HT-29 (cell line): ENCODE results near the gene BNIP3. TPM values are rescaled to one million over a fixed set of nuclear protein-coding genes. Genes with fewer than 3 reads are reported as not detected.

Experiments
- DNase-seq: peaks from one replicate; pipeline ENCODE4 v3.0.0-alpha.2; 2015; ENCODE audit warnings: low spot score
- total RNA-seq: library from RNA; depleted of rRNA; stranded (reverse); fragments of >200 nt; shearing (Covaris generic); gene quantifications from 2 replicates; pipeline ENCODE4 v1.2.3, GENCODE V29; 2014

Gene BNIP3
- total RNA-seq, 1 experiment from 2014 or later, result not detected

- DNase-seq, result no peak
Observed at GRCh38 chr10:131978366-131978765, 3.4 kb downstream of the BNIP3 start.

- DNase-seq, result no peak
Observed at GRCh38 chr10:131977323-131978096, 4.2 kb downstream of the BNIP3 start.

DNA sequence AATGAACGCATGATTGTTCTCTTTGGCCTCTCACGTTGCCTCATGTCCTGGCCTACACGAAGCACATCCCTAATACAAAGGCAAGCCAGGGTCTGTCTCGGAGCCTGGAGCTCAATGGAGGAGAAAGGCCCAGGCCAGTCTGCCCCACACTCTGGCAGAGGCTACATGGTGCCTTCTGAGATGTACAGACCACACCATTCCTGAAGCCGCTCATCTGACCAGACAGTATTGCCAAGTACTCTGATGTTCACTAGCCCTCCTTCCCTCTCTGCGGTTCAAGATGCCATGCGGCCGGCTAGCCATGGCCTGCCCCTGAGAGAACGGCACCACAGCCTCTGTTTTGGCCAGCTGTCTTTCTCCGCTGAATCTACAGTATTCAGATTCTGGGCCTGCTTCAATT, 5.9 kb downstream of the BNIP3 start:
- DNase-seq, result no peak

DNA sequence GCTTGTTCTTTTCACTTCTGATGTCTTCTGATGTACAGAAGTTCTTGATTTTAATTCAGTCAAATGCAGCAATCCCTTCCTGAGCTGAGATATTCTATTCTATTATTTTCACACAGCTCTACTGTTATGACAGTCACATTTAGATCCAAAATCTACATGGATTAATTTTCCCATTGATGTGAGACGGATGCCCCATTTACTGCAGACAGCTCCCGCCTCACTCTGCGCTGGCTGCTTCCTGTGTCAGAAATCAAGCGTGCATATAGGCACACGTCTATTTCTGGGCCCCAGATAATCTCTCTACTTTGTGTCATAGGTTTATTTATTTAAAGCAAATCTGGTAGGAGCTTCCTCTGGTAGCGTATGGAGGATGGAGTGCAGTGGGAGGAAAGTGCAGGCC, 6.7 kb downstream of the BNIP3 start:
- DNase-seq, result no peak

DNA sequence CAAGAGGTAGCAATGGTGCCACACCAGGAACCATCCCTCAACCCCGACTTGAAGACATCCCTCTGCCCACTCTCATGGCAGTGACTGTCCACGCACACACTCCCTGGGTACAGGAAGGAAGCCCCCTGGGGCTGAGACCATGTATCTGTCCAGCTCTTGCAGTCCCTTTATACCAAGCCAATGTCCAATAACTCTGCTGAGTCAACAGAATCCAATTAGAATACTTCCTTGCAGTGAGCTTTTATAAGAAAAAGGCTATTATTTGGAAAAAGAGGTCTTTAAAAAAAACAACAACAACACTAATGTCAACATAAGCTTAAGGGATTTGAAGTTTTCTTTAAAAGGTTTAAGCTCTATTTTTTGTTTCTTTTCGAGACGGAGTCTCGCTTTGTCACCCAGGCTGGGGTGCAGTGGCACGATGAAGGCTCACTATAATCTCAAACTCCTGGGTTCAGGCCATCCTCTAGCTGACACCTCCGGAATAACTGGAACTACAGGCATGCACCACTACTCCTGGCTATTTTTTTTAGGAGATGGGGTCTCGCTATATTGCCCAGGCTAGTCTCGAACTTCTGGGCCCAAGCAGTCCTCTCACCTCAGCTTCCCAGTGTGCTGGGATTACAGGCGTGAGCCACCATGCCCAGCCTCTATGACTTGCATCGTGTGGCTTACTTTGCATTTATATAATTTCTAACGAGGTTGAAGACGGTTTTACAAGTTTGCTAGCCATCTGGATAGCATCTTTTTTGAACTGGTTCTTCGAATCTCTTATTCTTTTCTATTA, 7.5 kb downstream of the BNIP3 start:
- no peak for DNase-seq

DNA sequence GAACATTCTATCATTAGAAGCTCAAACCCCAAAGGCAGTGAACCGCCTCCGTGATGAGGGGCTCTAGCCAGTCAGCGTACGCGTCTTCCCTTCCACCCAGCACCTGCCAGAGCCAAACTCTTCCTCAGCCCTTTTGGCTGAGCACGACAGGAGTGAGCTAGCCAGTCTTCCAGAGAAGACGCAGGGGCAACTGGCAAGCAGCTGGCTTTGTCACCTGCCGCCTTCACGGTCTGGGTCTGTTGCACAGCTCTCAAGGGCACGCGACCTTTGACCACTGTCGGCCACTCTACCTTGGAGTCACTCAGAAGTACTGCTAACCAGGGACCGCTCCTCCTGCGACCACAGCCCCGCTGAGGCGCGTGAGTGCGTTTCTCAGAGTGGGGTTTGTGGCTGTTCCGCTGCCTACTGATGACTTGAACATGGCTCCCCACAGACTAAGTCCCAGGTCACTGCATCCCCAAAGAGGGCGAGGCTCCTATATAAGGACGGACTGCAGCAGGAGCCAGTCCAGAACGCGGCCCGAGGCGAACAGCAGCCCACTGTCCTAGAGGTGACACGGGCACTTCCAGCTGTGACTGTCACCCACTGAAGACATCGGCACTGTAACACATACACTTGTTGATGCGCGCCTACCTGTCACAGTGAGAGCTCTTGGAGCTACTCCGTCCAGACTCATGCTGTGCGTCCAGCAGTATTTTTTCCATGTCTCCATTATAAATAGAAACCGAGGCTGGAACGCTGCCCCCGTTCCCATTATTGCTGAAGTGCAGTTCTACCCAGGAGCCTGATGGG, 8.4 kb downstream of the BNIP3 start:
- DNase-seq, result no peak

DNA sequence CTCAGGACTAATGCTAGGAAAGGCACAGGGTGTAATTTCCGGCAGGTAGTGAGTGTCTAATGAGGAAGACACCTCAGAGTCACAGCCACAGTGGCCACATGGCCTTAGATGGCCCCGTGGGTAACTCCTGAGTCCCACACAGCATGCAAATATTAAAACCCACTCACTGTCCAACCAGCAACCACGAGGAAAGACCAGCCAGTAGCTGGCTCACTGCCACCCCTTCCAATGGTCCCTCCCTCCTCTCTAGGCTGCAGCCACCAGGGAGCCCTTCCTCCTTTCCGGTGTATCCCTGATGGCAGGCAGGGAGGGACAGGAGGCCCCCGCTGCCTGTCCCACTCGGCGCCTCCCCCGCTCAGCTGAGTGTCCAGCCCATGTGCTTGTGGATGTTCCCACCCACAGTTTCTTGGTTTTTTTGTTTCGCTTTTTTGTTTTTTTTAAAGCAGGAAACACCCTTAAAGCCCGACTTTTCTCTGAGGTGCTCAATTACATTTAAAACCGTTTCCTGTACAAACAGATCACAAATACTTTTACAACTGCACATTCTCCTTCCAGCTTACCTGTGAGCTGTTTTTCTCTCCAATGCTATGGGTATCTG, 9.2 kb downstream of the BNIP3 start:
- DNase-seq, result peak; percentile 63

DNA sequence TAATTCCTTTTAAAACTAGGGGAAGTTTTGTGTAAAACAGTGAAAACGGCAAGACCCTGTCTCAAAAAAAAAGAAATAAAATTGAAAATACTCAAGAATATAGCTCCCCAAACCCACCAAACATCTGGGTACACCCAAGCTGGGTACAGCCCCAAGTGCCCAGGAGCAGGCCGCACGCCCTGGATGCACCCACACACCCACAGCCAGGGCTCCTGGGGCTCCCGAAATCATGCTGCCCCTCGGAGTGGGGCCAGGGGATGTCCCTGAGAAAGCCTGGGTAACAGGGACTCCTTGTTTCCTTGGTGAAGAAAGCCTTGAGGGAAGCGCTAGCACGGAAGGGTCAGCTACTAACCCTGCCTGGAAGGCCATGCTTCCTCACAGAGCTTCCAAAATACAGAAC, 10.1 kb downstream of the BNIP3 start:
- no peak for DNase-seq

DNA sequence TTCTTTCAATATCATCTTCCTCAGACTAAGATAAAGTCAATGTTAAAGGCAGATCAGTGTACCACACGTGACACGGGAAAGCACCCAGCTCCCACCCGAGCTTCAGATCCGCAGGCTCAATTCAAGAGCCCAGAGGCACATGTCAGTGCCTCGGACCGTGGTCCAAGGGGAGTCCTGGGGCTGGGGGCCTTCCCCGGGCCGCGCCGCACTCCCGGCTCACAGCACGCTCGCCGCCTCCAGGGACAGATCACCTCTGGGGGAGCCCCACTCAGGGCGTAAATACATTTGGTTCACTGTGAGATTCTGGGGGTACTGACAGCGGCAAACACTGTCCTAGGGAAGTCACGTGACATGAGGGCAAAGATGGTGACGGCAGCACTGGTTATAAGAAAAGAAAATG, 10.8 kb downstream of the BNIP3 start:
- DNase-seq, result no peak

DNA sequence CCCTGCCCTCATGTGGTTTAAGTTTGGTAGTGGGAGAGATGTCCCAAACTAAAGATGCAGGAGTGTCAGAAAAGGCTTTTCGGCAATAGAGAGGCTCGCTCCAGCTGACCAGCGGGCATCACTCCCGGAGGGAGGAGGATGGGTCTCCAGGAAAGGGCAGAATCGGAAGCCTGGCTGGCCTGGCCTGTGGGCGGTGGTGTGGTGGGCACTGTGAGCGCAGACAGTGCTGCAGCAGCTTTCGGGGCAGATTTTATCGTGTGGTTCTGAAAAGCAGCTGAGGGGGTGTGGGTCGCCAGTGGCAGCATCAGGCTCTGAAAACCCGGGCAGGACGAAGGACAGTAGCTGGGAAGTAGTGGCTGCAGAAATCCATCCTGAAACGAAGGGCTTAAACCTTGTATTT, 12.8 kb downstream of the BNIP3 start:
- DNase-seq, result no peak

- no peak for DNase-seq
Observed at GRCh38 chr10:131964298-131964697, 17.4 kb downstream of the BNIP3 start.

DNA sequence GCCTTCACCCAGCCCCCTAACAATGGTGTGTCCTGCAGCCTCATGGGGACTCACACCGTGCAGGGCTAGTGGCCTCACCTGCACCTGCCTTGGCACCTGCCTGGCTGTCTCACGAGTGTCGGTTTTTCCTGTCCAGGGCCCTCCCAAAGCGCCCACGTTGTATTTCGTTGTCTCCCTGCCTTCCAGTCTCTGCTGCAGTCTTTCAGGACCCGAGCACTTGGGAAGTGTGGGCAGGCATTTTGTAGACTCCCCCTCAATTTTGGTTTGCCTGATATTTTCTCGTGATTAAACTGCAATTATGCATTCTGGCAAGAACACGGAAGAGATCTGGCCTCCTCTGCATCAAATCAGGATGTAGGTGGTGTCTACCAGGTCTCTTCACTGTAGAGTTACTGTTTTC, 17.9 kb downstream of the BNIP3 start:
- no peak for DNase-seq

GRCh38 chr10:131963350-131963749, 18.4 kb downstream of the BNIP3 start:
- DNase-seq, result no peak

GRCh38 chr10:131961777-131962662, 19.7 kb downstream of the BNIP3 start:
- DNase-seq, result no peak

DNA sequence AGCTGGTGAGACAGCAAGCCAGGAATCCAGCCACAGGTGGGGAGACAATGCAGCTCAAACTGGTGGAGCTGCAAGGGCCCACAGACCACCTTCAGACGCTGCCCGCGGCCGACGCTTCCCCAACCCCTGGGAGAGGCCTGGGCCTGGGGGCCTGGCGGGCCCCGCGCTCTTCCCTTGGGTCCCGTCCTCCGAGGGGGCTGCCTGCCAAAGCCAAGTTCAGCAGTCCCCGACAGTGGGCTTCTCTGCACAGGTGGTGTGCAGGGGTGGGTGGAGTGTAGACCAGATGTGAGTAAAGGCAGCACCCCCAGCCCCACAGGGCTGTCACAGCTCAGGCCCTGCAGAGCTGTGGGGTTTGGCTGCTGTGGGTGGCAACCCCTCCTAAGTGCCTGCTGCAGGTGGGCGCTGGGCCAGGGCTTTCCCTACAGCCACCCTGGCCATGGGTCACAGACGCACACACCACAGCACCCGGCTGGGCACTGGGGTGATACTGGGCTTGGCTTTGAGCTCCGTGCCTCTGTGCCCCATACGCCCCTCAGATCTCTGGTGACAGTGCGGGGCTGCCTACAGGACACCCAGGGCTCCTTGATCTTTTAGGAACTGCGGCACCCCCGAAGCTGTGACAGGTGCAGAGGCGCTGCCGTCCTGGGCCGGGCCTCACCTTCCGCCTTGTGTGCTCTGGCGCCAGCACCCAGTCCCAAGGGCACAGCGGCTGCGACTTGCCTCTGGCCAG, 20.5 kb downstream of the BNIP3 start:
- DNase-seq, result no peak

DNA sequence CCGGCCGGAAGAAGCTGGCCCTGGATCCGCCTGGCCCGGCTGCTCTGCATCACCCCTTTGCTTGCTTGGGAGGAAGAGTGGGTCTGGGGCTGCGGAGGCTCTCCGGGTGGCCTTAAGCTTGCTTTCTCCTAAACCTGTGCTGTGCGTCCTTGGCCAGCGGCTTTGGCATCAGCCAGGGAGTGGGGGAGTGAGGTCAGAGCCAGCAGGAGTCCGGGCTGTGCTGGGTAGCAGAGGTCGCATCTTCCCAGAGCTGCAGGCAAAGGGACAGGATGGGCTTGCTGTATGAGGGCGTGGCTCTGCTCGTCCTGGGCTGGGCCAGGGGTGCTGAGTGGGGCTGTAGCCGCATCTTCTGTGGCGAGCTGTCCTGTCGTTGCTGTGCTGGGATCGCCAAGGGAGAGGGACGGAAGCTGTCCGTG, 21.1 kb downstream of the BNIP3 start:
- DNase-seq, result no peak

GRCh38 chr10:131959841-131960240, 21.9 kb downstream of the BNIP3 start:
- no peak for DNase-seq

DNA sequence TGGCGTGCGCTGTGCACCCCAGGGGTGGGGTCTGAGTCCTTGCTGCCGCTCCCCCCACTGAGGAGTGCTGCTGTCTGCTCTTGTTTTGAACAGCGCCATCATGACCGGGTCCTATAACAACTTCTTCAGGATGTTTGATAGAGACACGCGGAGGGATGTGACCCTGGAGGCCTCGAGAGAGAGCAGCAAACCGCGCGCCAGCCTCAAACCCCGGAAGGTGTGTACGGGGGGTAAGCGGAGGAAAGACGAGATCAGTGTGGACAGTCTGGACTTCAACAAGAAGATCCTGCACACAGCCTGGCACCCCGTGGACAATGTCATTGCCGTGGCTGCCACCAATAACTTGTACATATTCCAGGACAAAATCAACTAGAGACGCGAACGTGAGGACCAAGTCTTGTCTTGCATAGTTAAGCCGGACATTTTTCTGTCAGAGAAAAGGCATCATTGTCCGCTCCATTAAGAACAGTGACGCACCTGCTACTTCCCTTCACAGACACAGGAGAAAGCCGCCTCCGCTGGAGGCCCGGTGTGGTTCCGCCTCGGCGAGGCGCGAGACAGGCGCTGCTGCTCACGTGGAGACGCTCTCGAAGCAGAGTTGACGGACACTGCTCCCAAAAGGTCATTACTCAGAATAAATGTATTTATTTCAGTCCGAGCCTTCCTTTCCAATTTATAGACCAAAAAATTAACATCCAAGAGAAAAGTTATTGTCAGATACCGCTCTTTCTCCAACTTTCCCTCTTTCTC, 26.0 kb downstream of the BNIP3 start:
- DNase-seq, result no peak

GRCh38 chr10:131954356-131954965, 27.3 kb downstream of the BNIP3 start:
- no peak for DNase-seq
